HuH-7 (cell line): ENCODE measurements around the gene SH3GL1.

Experiments used
- DNase-seq: peaks from one replicate; pipeline ENCODE4 v3.0.0; 2011; ENCODE audit warnings: low spot score

SH3GL1 gene

DNA sequence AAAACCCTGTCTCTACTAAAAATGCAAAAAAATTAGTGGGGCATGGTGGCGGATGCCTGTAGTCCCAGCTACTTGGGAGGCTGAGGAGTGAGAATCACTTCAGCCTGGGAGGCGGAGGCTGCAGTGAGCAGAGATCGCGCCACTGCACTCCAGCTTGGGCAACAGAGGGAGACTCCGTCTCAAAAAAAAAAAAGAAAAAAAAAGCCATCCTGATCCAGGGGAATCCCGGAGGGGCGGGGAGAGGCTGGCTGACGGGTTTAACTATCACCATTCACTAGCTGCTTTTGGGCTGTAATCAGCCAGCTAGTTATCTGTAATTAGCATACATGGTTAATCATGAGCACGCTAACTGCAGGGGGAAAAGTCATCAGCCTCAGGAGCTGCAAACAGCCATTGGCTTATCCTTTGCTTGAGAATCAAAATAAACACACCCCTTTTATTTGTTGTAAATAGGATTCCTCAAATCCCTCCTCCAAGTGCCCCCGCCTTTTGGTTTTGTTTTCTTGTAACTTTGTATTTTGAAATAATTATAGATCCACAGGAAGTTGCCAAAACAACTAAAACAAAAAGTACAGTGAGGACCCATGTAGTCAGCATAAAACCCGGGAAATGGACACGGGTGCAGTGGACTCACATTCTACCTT lies 86.4 kb downstream of the SH3GL1 start:
- no peak for DNase-seq
